ENCODE measurements around the gene NUPR2.
A peak's percentile ranks its signal among the peaks of the same experiment; 100 is the strongest.
"Not testable (repeated sequence)": the region's sequence is repeated elsewhere in the genome, so short reads cannot be mapped to it uniquely, and the experiment has no call there.

Gene NUPR2

GRCh38 chr7:56083150-56083785 is 32.9 kb downstream of the NUPR2 start:
- no peak for DNase-seq

DNA sequence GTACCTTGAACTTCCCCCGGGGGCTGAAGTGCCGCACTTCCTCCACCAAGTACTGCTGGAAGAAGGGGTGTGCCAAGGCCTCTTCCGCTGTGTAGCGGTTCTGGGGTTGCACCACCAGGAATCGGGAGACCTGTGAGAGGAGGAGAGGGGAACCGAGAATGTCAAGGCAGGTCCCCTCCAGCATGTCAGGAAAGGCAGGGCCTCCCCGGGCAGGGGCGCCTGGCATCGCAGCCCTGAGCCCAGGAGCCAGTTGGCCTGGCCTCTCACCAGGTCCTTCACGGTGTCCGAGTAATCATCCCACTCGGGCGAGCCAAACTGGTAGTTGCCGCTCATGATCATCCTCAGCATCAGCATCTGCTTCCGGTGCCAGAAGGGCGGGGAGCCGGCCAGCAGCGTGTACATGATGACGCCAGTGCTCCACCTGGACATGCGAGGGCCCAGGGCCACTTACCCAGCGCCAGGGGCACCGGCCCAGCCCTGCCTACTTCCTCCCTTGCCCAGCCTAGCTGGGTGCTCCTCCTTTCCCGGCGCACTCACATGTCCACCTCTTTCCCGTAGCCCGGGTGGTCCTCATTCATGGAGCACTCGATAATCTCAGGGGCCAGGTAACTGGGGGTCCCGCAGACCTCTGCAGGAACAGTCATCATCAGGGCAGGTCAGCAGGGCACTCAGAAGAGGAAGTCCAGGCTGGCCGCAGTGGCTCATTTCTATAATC is 34.4 kb downstream of the NUPR2 start:
- DNase-seq, result no peak

GRCh38 chr7:56080726-56081435 is 35.3 kb downstream of the NUPR2 start:
- DNase-seq, result not testable (repeated sequence)

- DNase-seq, result no peak
Observed at GRCh38 chr7:56079450-56080185, 36.6 kb downstream of the NUPR2 start.

GRCh38 chr7:56078196-56078595 is 38.0 kb downstream of the NUPR2 start:
- no peak for DNase-seq

DNA sequence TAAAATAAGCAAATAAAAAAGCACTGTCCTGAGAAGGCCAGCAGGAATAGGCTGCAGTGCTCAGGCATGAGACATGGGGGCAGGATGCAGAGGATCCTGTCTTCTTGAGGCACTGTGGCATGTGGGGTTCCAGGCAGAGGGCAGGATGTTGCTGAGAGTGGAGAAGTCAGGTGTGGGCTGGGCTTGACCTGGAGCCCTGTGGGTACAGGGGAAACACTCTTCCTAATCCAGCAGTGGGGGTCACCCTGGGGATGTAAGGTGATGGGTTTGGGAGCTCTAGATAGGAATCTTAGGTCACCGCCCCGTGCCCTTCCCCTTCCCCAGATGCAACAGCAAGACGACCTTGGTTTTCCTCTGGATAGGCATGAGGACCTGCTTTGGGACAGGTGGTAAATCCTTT is 38.5 kb downstream of the NUPR2 start:
- DNase-seq, result no peak

DNA sequence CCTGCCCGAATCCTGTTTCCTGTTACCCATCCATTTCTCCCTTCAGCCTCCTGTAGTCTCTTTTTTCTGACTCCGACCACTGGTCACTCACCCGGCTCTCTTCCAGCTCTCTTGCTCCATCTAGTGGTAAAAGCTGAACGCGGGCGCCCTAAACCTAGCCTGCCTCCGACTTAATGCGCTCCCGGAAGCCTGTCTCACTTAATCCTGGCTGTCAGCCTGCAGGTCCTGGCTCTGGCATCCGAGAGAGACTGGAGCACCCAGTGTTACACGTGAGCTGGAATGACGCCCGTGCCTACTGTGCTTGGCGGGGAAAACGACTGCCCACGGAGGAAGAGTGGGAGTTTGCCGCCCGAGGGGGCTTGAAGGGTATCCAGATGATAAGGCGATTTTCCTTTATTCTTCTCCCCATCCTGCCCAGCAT is 41.8 kb downstream of the NUPR2 start:
- DNase-seq, result peak; percentile 88

DNA sequence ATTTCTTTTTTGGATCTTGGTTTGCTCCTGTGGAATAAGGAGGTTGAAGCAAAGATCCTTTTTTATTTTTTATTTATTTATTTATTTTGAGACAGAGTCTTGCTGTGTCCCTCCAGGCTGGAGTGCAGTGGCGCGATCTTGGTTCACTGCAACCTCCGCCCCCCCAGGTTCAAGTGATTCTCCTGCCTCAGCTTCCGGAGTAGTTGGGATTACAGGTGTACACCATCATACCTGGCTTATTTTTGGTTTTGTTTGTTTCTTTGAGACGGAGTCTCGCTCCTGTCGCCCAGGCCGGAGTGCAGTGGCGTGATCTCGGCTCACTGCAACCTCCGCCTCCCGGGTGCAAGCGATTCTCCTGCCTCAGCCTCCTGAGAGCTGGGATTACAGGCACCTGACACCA is 49.8 kb downstream of the NUPR2 start:
- not testable (repeated sequence) for DNase-seq
